HG03432 (cell line): ENCODE results near the gene CLSTN1.
A peak's percentile ranks its signal among the peaks of the same experiment; 100 is the strongest.

ENCODE experiments used
- ATAC-seq: cut with Tn5 transposase; IDR thresholded peaks from one replicate; pipeline ENCODE4 v1.9.1; 2021; ENCODE audit warnings: mild to moderate bottlenecking, moderate library complexity; ENCODE audit not compliant: unreplicated experiment

CLSTN1 gene

GRCh38 chr1:9688599-9688998 lies 135.2 kb downstream of the CLSTN1 start:
- ATAC-seq = no peak

- no peak for ATAC-seq
Observed at GRCh38 chr1:9687874-9688582, 135.7 kb downstream of the CLSTN1 start.

- peak; percentile 39 for ATAC-seq
Observed at GRCh38 chr1:9687120-9687873, 136.5 kb downstream of the CLSTN1 start.

- no peak for ATAC-seq
Observed at GRCh38 chr1:9684801-9685200, 139.0 kb downstream of the CLSTN1 start.

- ATAC-seq = no peak
Observed at GRCh38 chr1:9680828-9681227, 142.9 kb downstream of the CLSTN1 start.

- no peak for ATAC-seq
Observed at GRCh38 chr1:9680091-9680490, 143.7 kb downstream of the CLSTN1 start.
